HG03196 (cell line): ENCODE measurements around the gene NDNF.

Experiments used
- ATAC-seq: cut with Tn5 transposase; IDR thresholded peaks from one replicate; pipeline ENCODE4 v1.9.1; 2021; ENCODE audit not compliant: unreplicated experiment

The NDNF gene

GRCh38 chr4:121015421-121015820 lies 56.9 kb downstream of the NDNF start:
- ATAC-seq = no peak

- no peak for ATAC-seq
Observed at GRCh38 chr4:121014544-121014943, 57.8 kb downstream of the NDNF start.

GRCh38 chr4:121011780-121012340 lies 60.5 kb downstream of the NDNF start:
- no peak for ATAC-seq

- ATAC-seq = no peak
Observed at GRCh38 chr4:121011138-121011537, 61.2 kb downstream of the NDNF start.

GRCh38 chr4:121009578-121010478 lies 62.5 kb downstream of the NDNF start:
- no peak for ATAC-seq

GRCh38 chr4:121007660-121008059 lies 64.7 kb downstream of the NDNF start:
- no peak for ATAC-seq

GRCh38 chr4:121003863-121004262 lies 68.5 kb downstream of the NDNF start:
- ATAC-seq = no peak

- no peak for ATAC-seq
Observed at GRCh38 chr4:120995266-120996010, 76.9 kb downstream of the NDNF start.

- no peak for ATAC-seq
Observed at GRCh38 chr4:120994521-120994920, 77.8 kb downstream of the NDNF start.

- ATAC-seq = no peak
Observed at GRCh38 chr4:120991885-120992284, 80.5 kb downstream of the NDNF start.

GRCh38 chr4:120990246-120990645 lies 82.1 kb downstream of the NDNF start:
- ATAC-seq = no peak
